HFFc6 (cell line): ENCODE measurements around the gene MMRN1. TPM values are rescaled to one million over a fixed set of nuclear protein-coding genes. Genes with fewer than 3 reads are reported as not detected.

Experiments used
- DNase-seq: peaks from one replicate; pipeline ENCODE4 v3.0.0-alpha.2; 2018
- H3K27ac Mint-ChIP-seq: 2 replicates; pipeline ENCODE4 v1.8.0; 2020; ENCODE audit warnings: mild to moderate bottlenecking, mixed read lengths
- H3K27me3 Mint-ChIP-seq: 2 replicates; pipeline ENCODE4 v1.8.0; 2021; ENCODE audit warnings: mild to moderate bottlenecking, moderate library complexity, mixed read lengths; ENCODE audit not compliant: insufficient read depth
- H3K36me3 Mint-ChIP-seq: 2 replicates; pipeline ENCODE4 v1.8.0; 2021; ENCODE audit warnings: low read depth, mixed read lengths
- H3K4me1 Mint-ChIP-seq: 2 replicates; pipeline ENCODE4 v1.8.0; 2020; ENCODE audit warnings: low read depth, mixed read lengths
- H3K4me3 Mint-ChIP-seq: 2 replicates; pipeline ENCODE4 v1.8.0; 2020; ENCODE audit warnings: mild to moderate bottlenecking, moderate library complexity, mixed read lengths
- H3K9me3 Mint-ChIP-seq: 2 replicates; pipeline ENCODE4 v1.8.0; 2020; ENCODE audit warnings: mild to moderate bottlenecking, mixed read lengths
- total RNA-seq, 6 experiments: library from RNA; stranded (reverse); fragmentation: NEBNext Ultra II Directional; extraction: Animal tissue kit (Norgen Biotek cat#: 25700); gene quantifications; 2 replicates in 1 of 6; 3 replicates in 5 of 6; pipeline ENCODE4 v1.2.3, GENCODE V29; 2021
- TF ChIP-seq, protein P1 (sequence below): fragments of 200-600 bp; sonication (generic); IDR thresholded peaks from 2 replicates; pipeline ENCODE4 v1.5.0; 2021; ENCODE audit warnings: antibody characterized with exemption, mild to moderate bottlenecking

The MMRN1 gene
- total RNA-seq, 6 experiments from 2014 or later, result not detected

DNA sequence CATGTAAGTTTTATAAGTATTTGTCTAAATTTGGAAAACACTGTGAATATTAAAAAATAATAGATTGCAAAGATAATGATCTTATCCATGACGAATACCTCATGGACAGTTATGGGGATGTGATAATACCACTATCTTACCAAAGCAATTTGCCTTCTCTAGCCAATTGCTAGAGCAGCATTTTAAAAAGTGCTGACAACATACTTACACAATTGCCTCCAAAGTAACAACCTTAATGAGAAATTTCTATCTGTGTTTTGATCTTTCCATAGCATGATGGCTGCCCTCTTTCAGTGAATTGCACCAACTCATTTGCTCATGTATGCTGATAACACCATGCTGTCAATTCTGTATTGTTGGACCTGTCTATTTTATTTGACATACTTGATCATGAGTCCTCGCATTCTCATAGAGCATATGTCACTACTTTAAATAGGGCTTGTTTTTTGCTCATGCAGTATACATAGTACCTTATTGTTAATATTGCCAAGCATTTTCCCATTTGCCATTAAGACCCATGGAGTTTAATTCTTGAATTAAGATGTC, 87.2 kb downstream of the MMRN1 start:
- TF ChIP-seq, protein P1, sequence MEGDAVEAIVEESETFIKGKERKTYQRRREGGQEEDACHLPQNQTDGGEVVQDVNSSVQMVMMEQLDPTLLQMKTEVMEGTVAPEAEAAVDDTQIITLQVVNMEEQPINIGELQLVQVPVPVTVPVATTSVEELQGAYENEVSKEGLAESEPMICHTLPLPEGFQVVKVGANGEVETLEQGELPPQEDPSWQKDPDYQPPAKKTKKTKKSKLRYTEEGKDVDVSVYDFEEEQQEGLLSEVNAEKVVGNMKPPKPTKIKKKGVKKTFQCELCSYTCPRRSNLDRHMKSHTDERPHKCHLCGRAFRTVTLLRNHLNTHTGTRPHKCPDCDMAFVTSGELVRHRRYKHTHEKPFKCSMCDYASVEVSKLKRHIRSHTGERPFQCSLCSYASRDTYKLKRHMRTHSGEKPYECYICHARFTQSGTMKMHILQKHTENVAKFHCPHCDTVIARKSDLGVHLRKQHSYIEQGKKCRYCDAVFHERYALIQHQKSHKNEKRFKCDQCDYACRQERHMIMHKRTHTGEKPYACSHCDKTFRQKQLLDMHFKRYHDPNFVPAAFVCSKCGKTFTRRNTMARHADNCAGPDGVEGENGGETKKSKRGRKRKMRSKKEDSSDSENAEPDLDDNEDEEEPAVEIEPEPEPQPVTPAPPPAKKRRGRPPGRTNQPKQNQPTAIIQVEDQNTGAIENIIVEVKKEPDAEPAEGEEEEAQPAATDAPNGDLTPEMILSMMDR, result no peak
- no peak overlapping the region for H3K27ac Mint-ChIP-seq
- no peak overlapping the region for H3K4me3 Mint-ChIP-seq
- H3K4me1 Mint-ChIP-seq, result no peaks in the 10 kb centered on the region
- H3K36me3 Mint-ChIP-seq, result no peaks in the 10 kb centered on the region
- peaks cover 12% of the 10 kb centered on the region for H3K9me3 Mint-ChIP-seq
- DNase-seq, result no peak
- peaks cover 2% of the 10 kb centered on the region; the same call in 1 of the 2 replicates for H3K27me3 Mint-ChIP-seq

DNA sequence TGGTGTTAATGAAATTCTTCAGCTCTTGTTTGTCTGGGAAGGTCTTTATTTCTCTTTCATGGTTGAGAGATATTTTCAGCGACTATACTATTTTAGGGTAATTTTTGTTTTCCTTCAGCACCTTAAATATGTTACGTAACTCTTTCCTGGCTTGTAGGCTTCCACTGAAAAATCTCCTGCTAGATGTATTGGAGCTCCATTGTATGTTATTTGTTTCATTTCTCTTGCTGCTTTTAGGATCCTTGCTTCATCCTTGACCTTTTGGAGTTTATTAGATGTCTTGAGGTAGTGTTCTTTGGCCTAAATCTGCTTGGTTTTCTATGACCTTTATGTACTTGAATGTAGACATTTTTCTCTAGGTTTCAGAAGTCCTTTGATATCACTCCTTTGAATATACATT, 93.6 kb downstream of the MMRN1 start:
- no peaks in the 10 kb centered on the region for H3K4me1 Mint-ChIP-seq
- peaks cover 37% of the 10 kb centered on the region for H3K9me3 Mint-ChIP-seq
- TF ChIP-seq, protein P1, result no peak
- peaks cover 2% of the 10 kb centered on the region for H3K27me3 Mint-ChIP-seq
- DNase-seq, result no peak
- no peaks in the 10 kb centered on the region for H3K36me3 Mint-ChIP-seq
- no peak overlapping the region for H3K4me3 Mint-ChIP-seq
- H3K27ac Mint-ChIP-seq, result no peak overlapping the region

DNA sequence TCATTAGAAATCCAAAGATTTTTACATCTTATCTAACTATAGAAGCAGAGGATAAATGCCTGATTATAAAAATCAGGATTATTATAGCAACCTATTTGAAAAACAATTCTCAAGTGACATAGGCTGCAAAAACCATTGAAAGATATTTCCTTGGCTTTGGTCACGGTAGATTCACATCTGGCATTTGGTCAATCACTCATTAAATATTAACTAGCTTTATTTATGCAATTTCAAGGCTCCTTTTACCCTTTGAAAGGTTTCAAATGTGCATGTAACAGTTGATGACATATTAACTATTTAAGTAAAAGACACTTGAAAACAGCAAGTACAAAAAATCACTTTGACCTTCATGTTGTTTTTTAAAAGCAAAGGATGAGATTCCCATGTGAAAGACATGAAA, 98.1 kb downstream of the MMRN1 start:
- peaks cover 38% of the 10 kb centered on the region for H3K9me3 Mint-ChIP-seq
- H3K4me1 Mint-ChIP-seq, result no peaks in the 10 kb centered on the region
- TF ChIP-seq, protein P1, result no peak
- no peak overlapping the region for H3K27ac Mint-ChIP-seq
- no peaks in the 10 kb centered on the region; the same call in 1 of the 2 replicates for H3K27me3 Mint-ChIP-seq
- H3K36me3 Mint-ChIP-seq, result no peaks in the 10 kb centered on the region
- H3K4me3 Mint-ChIP-seq, result no peak overlapping the region
- DNase-seq, result no peak

DNA sequence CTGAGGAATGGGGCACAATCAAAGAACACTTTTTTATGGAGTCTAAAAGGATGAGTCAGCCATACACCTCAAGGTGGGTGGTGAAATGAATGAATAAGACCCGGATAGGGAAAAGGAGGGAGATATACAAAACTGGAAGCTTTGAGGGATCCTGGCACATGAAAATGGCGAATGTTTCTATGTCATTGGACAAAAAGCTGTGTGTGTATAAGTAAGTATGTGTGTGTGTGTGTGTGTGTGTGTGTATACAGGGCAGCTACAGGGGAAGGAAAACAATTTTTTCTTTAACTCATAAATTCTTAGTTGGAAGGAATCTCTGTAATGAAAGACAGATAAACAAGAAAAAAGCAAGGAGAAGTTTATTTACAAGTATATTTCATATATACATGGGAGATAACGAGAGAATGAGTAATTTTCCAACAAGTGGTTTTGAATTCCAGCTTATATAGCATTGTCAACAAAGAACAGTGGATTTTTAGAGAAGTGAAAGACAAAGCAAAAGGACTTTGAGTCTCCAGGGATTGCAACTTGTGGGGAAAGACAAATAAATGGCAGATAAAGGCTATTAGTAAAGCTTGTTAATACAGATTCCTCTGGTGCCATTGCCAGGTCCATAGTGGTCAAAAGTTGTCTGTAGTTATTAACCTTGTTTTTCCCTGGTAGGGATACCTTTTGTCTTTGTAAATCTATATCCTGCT, 99.7 kb downstream of the MMRN1 start:
- Mint-ChIP-seq H3K9me3 (peaks cover 25% of the 10 kb centered on the region), H3K27me3 (no peaks in the 10 kb centered on the region; the same call in 1 of the 2 replicates), H3K27ac (no peak overlapping the region), H3K36me3 (no peaks in the 10 kb centered on the region), H3K4me3 (no peak overlapping the region), H3K4me1 (no peaks in the 10 kb centered on the region)
- DNase-seq, result no peak
- TF ChIP-seq, protein P1, result no peak

DNA sequence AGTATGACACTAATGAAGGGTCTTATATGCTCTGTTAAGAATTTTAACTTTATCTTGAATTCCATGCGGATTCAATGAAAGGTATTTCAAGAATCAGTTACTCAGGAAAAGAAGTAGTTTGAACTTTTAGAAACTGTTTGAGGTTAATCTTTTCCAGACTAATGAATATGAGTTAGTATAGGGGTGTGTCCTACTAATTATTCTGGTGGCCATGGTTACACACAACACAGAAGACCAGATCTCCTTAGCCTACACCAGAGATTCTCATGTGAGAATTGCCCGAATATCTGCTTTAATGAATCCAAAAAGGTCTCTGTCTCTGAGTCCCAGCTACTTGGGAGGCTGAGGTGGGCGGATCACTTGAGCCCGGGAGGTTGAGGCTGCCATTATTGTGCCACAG, 100.4 kb downstream of the MMRN1 start:
- TF ChIP-seq, protein P1, result no peak
- Mint-ChIP-seq H3K4me1 (no peaks in the 10 kb centered on the region), H3K9me3 (peaks cover 25% of the 10 kb centered on the region), H3K4me3 (no peak overlapping the region), H3K27me3 (no peaks in the 10 kb centered on the region; the same call in 1 of the 2 replicates), H3K36me3 (no peaks in the 10 kb centered on the region), H3K27ac (no peak overlapping the region)
- DNase-seq, result no peak
